ENCODE measurements around the gene GUCA1A.

The GUCA1A gene

DNA sequence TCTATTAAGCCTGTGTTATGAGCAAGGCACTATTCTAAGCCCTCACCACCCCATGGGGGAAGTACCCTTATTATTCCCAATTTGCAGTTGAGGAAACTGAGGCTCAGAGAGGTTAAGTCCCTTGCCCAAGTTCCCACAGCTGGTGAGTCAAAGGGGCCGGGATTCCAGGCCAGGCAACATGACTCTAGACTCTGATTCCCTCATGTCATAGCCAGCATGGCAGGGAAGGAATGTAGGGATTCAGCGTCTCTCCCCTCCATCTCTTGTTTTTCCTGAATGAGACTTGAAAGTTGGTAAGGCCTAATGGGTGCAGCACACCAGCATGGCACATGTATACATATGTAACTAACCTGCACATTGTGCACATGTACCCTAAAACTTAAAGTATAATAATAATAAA lies 37.4 kb upstream of the GUCA1A start:
- Histone ChIP-seq H3K36me3 (ENCODE audit: low read length) (no peaks in the 10 kb centered on the region), H3K9me2 (replicated peaks; ENCODE audit: insufficient read depth, low read length) (no peaks in the 10 kb centered on the region), H2AFZ (ENCODE audit: low read depth, low read length, severe bottlenecking) (no peak overlapping the region), H3K4me2 (ENCODE audit: low read depth, low read length, poor library complexity, severe bottlenecking) (no peak overlapping the region), H3K27me3 (ENCODE audit: low read length) (0 out of 2 replicates have a peak, but pooled peaks cover 3% of the 10 kb centered on the region), H3F3A (ENCODE audit: insufficient read depth) (no peaks in the 10 kb centered on the region), H3K79me2 (ENCODE audit: insufficient read depth, low read length) (no peaks in the 10 kb centered on the region), H3K27ac (ENCODE audit: low read depth, low read length) (no peak overlapping the region), H4K20me1 (ENCODE audit: low read depth, low read length) (no peaks in the 10 kb centered on the region), H3K9ac (ENCODE audit: low read length) (no peak overlapping the region), H3K4me3 (ENCODE audit: insufficient read depth, low read length, poor library complexity, severe bottlenecking) (no peak overlapping the region), H3K9me3 (ENCODE audit: insufficient read depth, low read length) (no peaks in the 10 kb centered on the region)
- TF ChIP-seq EZH2phosphoT487 (conservative IDR thresholded peaks at IDR 0.05; ENCODE audit: low read length) (no peak), CTCF (IDR thresholded peaks at IDR 0.05; ENCODE audit: insufficient read depth, low read length, poor library complexity, severe bottlenecking) (no peak)

- Histone ChIP-seq H3K9ac (ENCODE audit: low read length) (no peak overlapping the region), H3K9me3 (ENCODE audit: insufficient read depth, low read length) (no peaks in the 10 kb centered on the region), H4K20me1 (ENCODE audit: low read depth, low read length) (no peaks in the 10 kb centered on the region), H3K4me3 (ENCODE audit: insufficient read depth, low read length, poor library complexity, severe bottlenecking) (no peak overlapping the region), H3K27ac (ENCODE audit: low read depth, low read length) (no peak overlapping the region), H3K36me3 (ENCODE audit: low read length) (no peaks in the 10 kb centered on the region), H3K27me3 (ENCODE audit: low read length) (no peaks in the 10 kb centered on the region), H3K4me2 (ENCODE audit: low read depth, low read length, poor library complexity, severe bottlenecking) (peak overlapping the region; percentile 12), H2AFZ (ENCODE audit: low read depth, low read length, severe bottlenecking) (peak overlapping the region; percentile 33), H3K79me2 (ENCODE audit: insufficient read depth, low read length) (no peaks in the 10 kb centered on the region), H3F3A (ENCODE audit: insufficient read depth) (no peaks in the 10 kb centered on the region), H3K9me2 (replicated peaks; ENCODE audit: insufficient read depth, low read length) (no peaks in the 10 kb centered on the region)
- peak; percentile 68 for TF ChIP-seq CTCF (IDR thresholded peaks at IDR 0.05; ENCODE audit: insufficient read depth, low read length, poor library complexity, severe bottlenecking)
- TF ChIP-seq EZH2phosphoT487 (conservative IDR thresholded peaks at IDR 0.05; ENCODE audit: low read length), result no peak
Observed at GRCh38 chr6:42136508-42137193, 36.5 kb upstream of the GUCA1A start.

DNA sequence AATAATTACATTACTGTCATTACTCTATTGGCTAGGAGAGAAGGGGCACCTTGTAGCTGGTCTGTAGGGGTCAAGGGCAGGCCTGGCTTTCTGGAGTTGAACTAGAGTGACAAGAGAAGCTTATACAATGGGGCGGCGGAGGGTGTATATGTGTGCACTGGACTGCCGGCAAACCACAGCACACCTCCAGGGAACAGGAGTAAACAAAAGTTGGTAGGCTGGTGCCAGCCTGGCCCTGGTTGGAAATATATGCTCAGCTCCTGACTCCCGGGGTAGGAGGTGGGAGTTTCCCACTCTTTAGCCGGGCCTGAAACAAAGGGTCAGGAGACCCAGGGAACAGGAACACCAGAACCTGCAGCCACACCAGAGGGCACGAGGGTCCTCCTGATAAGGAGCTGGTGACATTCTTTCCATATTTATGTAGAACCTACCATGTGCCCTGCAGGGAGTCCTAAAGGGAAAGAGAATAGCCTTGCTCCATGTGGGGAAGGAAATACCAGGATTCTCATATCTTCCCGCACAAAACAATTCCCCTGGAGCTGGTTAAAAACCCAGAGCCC lies 35.9 kb upstream of the GUCA1A start:
- H2AFZ ChIP-seq (ENCODE audit: low read depth, low read length, severe bottlenecking), result peak overlapping the region; percentile 33

More for the DNA sequence above, 35.9 kb upstream of the GUCA1A start:
- Histone ChIP-seq H3K9ac (ENCODE audit: low read length) (no peak overlapping the region), H3K36me3 (ENCODE audit: low read length) (no peaks in the 10 kb centered on the region), H3K27ac (ENCODE audit: low read depth, low read length) (no peak overlapping the region), H3K27me3 (ENCODE audit: low read length) (no peaks in the 10 kb centered on the region), H3K4me2 (ENCODE audit: low read depth, low read length, poor library complexity, severe bottlenecking) (no peak overlapping the region), H3K4me3 (ENCODE audit: insufficient read depth, low read length, poor library complexity, severe bottlenecking) (no peak overlapping the region), H3K9me2 (replicated peaks; ENCODE audit: insufficient read depth, low read length) (no peaks in the 10 kb centered on the region), H3F3A (ENCODE audit: insufficient read depth) (no peaks in the 10 kb centered on the region), H4K20me1 (ENCODE audit: low read depth, low read length) (no peaks in the 10 kb centered on the region), H3K9me3 (ENCODE audit: insufficient read depth, low read length) (no peaks in the 10 kb centered on the region), H3K79me2 (ENCODE audit: insufficient read depth, low read length) (no peaks in the 10 kb centered on the region)
- TF ChIP-seq CTCF (IDR thresholded peaks at IDR 0.05; ENCODE audit: insufficient read depth, low read length, poor library complexity, severe bottlenecking), result no peak
- TF ChIP-seq EZH2phosphoT487 (conservative IDR thresholded peaks at IDR 0.05; ENCODE audit: low read length), result no peak

All from SU-DHL-6 (cell line).